Peyer's patch (tissue), 4 donors: ENCODE data around the gene TC2N.

ENCODE experiments used
- POLR2A ChIP-seq, 2 donors: fragments of 450-650 bp; IDR thresholded peaks; one replicate each; pipeline ENCODE4 v1.5.1; 2017; ENCODE audit warnings: antibody characterized with exemption in 2 of 2, mild to moderate bottlenecking in 2 of 2, moderate library complexity in 2 of 2
- TF ChIP-seq, protein P1 (sequence below), 6 experiments: fragments of 450-650 bp in 4 of 6; fragments of 200-600 bp in 2 of 6; sonication (generic) in 1 of 6; IDR thresholded peaks; one replicate each; pipeline ENCODE4 v1.5.1; 2017 to 2019; ENCODE audit warnings: antibody characterized with exemption in 6 of 6, mild to moderate bottlenecking in 3 of 6, moderate library complexity in 1 of 6

DNA sequence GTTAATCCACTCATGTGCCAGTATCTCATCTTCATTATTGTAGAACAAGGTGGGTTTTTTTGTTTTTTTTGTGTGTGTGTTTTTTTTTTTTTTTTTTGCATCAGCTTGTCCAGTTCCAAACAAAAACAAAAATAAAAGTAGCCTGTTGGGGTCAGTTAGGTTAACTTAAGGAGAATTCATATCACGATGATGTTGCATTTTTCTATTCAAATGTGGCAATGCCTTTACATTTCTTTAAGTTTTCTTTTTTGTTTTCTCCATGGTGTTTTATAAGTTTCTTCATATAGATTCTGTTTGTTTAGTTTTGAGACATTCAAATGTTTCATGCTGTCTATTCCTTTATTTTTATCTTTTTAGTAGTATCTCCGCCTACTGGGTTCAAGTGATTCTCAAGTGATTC lies 119.3 kb downstream of the TC2N start:
- TF ChIP-seq, protein P1, sequence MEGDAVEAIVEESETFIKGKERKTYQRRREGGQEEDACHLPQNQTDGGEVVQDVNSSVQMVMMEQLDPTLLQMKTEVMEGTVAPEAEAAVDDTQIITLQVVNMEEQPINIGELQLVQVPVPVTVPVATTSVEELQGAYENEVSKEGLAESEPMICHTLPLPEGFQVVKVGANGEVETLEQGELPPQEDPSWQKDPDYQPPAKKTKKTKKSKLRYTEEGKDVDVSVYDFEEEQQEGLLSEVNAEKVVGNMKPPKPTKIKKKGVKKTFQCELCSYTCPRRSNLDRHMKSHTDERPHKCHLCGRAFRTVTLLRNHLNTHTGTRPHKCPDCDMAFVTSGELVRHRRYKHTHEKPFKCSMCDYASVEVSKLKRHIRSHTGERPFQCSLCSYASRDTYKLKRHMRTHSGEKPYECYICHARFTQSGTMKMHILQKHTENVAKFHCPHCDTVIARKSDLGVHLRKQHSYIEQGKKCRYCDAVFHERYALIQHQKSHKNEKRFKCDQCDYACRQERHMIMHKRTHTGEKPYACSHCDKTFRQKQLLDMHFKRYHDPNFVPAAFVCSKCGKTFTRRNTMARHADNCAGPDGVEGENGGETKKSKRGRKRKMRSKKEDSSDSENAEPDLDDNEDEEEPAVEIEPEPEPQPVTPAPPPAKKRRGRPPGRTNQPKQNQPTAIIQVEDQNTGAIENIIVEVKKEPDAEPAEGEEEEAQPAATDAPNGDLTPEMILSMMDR (IDR thresholded peaks at IDR 0.05) = no peak
- no peak for TF ChIP-seq POLR2A (IDR thresholded peaks at IDR 0.05)
